GOT3 (cell line): ENCODE data around the gene TBCCD1.
"Not testable (repeated sequence)": the region's sequence is repeated elsewhere in the genome, so short reads cannot be mapped to it uniquely, and the experiment has no call there.

ENCODE experiments used
- DNase-seq: peaks from one replicate; lab custom pipeline; 2025; ENCODE audit warnings: mixed read lengths; lab: John Stamatoyannopoulos, UW

The TBCCD1 gene

GRCh38 chr3:186552408-186553031, 14.6 kb downstream of the TBCCD1 start:
- DNase-seq: no peak

DNA sequence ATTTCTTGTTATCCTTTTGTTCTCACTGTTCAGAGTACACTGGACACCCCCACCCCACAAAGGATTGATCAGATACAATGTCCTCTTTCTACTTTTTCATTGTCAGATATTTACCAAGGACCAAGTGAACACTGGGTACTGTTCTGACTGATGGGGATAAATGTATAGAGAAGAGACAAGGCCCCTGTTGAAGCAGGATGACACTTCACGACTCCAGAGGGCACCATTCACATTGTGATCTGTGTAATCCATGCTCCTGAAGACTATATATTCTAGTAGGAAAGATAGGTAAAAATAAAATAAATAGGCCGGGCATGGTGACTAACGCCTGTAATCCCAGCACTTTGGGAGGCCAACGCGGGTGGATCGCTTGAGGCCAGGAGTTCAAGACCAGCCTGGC, 15.8 kb downstream of the TBCCD1 start:
- no peak for DNase-seq

DNA sequence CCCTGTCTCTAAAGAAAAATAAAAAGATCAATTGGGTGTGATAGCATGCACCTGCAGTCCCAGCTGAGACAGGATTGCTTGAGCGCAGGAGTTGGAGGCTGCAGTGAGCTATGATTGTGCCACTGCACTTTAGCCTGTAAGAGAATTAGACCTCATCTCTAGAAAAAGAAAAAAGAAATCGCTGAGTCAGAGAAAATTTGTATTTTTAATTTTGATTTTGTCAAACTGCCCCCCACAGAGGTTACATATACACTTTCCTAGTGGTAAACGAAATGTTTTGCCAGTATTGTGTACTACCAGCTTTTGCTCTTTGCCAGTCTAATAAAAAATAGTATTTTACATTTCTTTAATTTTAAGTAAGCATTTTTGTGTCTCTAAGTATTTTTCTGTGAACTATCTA, 17.6 kb downstream of the TBCCD1 start:
- no peak for DNase-seq

- DNase-seq: no peak
Observed at GRCh38 chr3:186544281-186544680, 22.9 kb downstream of the TBCCD1 start, which contains the start of gene CRYGS. TSS of gene CRYGS (minus strand) at chr3:186544380. CDS start at chr3:186544326, 54 bp downstream.

GRCh38 chr3:186540835-186541226, 26.3 kb downstream of the TBCCD1 start:
- no peak for DNase-seq

DNA sequence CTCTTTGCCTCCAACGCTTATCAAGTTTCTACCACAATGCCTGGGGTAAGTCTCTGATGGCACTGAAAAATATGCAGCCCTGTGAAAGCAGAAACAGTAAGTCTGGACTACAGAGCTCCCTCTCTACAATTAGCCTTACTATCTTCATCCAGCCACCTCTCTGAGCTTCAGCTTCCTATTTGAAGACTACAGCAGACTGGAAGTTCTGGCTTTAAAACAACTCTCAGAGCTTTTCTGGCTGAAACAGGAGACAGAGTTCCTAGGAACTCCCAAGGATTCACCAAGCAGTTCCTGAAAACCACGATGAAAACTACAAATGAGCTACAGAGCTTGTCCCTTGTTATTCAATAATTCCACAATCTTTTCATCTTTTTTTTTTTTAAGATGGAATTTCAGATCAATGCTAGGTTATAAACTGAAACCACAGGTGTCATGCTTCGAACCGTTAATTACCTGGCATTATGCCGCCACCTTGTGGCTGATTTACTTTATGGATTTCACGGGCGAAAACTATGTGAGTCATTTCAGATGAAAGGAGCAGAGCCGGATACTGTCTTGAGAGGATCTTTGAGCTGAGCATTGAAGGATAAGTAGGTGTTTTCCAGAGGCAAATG, 26.8 kb downstream of the TBCCD1 start:
- no peak for DNase-seq

DNA sequence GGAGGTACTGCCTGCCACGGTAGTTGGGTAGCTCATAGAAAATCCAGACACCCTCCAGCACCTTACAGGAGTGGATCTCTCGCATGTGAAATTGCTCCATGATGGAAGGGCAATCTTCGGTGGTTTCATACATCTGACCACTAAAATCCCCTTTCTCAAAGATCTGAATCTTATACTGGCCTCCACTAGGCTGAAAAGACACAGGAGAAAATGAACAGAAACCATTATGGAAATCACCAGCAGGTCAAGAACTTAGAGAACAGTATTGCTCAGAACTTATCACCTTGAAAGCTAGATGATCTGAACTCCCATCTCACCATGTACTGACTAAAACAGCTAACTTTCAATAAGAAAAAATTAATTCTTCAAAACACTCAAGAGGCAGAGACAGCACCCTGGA, 28.4 kb downstream of the TBCCD1 start:
- no peak for DNase-seq

DNA sequence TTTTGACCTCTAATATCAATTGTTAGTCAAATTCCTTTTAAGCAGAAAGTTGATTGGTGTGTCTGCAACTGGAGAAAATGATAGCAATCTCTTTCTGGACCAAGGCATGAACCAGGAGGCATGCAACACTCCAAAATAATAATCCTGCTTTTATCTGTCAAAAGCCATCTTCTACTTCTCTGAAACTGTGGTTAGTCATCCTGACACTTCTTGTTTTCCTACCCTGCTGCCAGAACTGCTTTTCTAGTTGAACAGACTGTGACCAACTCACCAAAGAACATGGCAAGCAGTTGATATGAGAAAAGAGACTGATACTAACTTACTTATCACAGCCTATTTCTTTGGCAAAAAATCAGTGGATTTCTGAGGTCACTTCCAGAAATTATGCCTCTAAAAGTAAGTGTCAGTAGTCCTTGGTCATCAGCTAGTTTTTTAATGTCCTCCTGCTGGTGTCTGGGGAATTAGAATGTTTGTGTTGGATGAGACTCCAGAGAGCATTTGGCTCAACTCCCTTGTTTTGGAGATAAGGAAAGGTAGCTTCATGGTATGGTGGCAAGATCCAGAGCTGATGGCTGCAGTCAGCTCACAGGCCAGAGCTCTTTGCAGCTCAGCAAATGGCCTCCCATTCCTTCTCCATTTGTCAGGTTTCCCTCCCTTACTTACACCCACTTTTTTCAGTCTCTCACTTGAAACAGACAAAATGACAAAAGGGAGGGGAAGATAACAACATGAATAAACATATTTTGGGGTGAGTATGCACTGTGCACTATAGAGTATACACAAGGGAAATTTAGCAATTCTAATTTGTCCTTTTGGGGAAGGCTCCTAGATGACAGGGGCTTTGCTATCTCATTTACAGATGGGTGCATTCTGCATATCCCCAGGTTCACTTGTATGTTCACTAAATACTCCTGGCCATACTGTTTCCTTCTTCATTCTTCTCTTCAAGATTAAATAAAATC, 30.0 kb downstream of the TBCCD1 start:
- DNase-seq: no peak

- DNase-seq: no peak
Observed at GRCh38 chr3:186534113-186534669, 32.9 kb downstream of the TBCCD1 start.

GRCh38 chr3:186532598-186533072, 34.5 kb downstream of the TBCCD1 start:
- no peak for DNase-seq

DNA sequence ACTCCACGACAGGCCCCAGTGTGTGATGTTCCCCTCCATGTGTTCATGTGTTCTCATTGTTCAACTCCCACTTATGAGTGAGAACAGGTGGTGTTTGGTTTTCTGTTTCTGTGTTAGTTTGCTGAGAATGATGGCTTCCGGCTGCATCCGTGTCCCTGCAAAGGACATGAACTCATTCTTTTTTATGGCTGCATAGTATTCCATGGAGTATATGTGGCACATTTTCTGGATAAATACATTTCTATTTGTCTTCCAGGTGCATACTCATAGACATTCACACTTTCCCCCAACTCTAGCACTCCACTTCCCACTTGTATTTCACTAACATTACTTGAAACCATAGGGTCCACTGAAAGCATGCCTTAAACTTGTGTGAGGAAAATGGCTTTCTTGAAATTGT, 35.4 kb downstream of the TBCCD1 start:
- DNase-seq: not testable (repeated sequence)

DNA sequence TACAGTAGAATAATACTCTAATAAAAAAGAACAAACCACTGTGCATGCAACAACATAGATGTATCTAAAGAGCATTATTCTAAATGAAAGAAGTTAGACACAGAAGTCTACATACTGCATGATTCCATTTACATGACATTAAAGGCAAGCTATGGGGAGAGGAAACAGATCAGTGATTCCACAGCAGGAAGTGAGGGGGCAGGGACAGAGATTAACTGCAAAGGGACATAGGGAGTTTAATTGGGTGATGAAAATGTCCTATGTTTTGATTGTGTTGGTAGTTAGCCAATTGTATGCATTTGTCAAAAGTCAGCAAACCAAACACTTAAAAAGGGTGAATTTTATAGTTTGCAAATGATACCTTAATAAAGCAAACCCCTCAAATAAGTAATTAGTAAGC, 36.7 kb downstream of the TBCCD1 start:
- no peak for DNase-seq

GRCh38 chr3:186529201-186529999, 37.7 kb downstream of the TBCCD1 start:
- no peak for DNase-seq

- DNase-seq: no peak
Observed at GRCh38 chr3:186526256-186526606, 40.9 kb downstream of the TBCCD1 start.

GRCh38 chr3:186525369-186526255, 41.5 kb downstream of the TBCCD1 start:
- no peak for DNase-seq

DNA sequence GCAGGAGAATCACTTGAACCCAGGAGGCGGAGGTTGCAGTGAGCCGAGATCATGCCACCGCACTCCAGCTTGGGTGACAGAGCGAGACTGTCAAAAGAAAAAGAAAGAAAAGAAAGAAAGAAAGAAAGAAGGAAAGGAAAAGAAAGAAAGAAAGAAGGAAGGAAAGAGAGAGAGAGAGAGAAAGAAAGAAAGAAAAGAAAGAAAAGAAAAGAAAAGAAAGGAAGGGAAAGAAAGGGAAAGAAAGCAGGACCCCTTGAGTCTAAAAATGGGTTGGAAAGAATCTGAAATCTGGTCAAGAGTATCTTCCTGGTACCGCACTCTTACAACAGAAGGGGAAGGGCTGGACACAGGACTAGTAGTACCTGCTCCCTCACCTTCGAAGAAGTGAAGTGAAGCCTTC, 42.5 kb downstream of the TBCCD1 start:
- no peak for DNase-seq

DNA sequence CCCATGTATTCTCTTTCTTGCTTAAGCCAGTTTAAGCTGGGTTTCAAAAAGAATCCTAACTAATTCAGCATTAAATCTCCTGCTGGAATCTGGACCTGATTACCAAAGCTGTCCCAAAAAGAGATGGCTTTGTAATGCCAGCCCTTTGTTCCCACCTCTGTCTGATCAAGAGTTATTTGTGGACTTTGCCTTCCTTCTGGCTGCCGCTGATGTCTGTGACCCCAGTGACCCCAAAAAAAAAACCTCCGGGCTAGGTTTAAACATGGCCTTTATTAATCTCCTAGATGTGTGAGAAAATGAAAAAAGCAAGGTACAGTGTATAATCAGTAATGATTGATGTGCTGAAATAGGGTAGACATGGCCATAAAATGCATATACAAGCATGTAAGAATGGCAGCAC, 43.7 kb downstream of the TBCCD1 start:
- DNase-seq: no peak

GRCh38 chr3:186523022-186523421, 44.1 kb downstream of the TBCCD1 start:
- no peak for DNase-seq

DNA sequence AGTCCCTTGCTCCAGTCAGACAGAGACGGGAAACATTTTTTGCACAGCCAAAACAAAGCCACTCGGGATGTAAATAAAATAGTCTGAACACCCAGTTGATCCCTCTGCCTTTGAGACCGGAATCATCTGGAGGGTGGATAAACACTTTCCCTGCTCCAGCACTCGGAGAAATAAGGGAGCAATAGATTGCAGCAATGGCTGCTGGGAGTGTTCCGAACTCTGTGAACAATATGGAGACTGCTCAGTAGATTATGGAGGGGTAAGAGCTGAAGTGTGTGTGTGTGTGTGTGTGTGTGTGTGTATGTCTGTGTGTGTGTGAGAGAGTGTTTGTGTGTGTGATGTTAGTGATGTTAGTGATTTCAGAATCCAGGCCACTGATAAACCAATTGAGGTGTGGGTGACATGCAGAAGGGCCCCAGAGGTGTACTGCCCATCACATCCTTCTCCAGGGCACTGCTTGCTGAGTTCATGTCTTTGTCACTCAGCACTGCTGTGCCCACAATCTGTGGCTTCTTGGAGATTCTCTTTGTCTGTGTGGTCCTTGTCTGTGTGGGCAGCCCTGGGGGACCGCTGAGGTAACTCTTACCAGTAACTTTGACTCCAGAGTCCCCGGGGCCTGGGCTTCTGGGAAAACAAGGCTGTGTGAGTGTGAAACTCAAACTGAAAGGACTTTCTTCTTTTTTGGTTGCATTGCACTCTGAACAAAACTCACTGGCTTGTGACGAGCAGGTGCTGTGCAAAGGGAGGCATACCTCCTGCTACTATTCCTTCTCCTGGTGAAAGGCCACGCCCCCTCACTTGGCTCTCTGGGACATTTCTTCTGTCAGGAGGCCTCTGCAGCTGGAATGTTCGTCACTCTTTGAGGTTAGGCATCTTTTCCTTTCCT, 45.9 kb downstream of the TBCCD1 start:
- DNase-seq: no peak

- DNase-seq: no peak
Observed at GRCh38 chr3:186520431-186520830, 46.7 kb downstream of the TBCCD1 start.
